ENCODE results near the gene MYH9.

GRCh38 chr22:36431977-36432376 is 44.2 kb upstream of the MYH9 start:
- TF ChIP-seq CTCF (conservative IDR thresholded peaks at IDR 0.05) (no peak), ZFX (IDR thresholded peaks at IDR 0.05) (no peak)
